ENCODE results near the gene NOTCH1.

The NOTCH1 gene

DNA sequence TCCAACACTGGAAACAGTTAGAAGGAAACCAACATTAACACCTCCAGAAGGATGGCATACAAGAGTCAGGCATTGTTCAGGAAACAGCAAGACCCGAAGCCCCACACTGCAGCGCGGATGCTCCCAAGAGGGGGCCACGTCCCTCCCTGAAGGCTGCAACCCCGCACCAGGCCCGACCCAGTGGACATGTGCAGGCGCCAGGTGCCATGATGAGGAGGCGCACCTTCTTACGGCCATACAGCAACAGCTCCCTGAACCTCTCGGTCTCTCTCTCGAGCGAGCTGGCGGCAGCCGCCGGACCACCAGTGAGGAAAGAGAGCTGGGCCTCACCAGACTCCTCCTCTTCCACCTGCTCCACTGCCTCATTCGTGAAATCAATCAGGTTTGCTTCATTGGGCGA is 83.2 kb downstream of the NOTCH1 start:
- no peak for DNase-seq

- DNase-seq: no peak
These were observed 85.0 kb downstream of the NOTCH1 start for GRCh38 chr9:136460772-136461325.

DNA sequence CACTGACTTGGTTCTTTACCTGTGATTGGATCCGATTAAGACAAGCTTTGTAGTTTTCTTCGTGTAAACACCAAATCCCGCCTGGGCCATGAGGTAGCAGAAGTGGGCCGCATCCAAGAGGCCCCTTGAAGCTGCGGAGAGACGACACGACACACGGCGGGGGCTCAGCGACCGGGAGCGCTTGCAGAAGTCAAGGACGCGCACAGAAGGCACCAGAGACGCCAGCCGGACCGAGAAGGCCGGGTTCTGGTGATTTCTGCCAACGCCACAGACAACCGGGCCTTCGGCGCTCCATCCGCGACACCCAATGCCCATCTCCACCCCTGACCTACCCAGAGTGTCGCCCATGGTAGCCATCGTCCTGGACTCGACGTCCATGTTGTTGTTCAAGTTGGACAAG is 86.4 kb downstream of the NOTCH1 start:
- DNase-seq: no peak

DNA sequence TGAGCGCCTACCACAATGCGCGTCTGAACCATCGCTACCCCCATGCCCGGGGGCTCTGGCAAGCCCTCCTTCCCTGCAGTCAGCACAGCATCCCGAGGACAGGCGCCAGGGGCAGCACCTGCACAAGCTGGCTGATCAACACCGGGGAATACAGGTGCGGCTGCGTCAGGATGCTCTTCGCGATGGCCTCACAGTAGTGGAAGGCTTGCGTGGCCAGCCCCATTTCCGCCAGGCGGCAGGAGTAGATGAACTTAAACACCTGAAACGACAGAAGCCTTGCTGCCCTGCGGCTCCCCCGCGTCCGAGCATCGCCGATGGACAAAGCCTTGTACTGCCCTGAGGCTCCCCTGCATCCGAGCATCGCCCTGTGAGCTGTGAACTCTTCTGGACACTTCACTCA is 88.5 kb downstream of the NOTCH1 start:
- DNase-seq: no peak

GRCh38 chr9:136456258-136456657 is 89.6 kb downstream of the NOTCH1 start:
- no peak for DNase-seq

DNA sequence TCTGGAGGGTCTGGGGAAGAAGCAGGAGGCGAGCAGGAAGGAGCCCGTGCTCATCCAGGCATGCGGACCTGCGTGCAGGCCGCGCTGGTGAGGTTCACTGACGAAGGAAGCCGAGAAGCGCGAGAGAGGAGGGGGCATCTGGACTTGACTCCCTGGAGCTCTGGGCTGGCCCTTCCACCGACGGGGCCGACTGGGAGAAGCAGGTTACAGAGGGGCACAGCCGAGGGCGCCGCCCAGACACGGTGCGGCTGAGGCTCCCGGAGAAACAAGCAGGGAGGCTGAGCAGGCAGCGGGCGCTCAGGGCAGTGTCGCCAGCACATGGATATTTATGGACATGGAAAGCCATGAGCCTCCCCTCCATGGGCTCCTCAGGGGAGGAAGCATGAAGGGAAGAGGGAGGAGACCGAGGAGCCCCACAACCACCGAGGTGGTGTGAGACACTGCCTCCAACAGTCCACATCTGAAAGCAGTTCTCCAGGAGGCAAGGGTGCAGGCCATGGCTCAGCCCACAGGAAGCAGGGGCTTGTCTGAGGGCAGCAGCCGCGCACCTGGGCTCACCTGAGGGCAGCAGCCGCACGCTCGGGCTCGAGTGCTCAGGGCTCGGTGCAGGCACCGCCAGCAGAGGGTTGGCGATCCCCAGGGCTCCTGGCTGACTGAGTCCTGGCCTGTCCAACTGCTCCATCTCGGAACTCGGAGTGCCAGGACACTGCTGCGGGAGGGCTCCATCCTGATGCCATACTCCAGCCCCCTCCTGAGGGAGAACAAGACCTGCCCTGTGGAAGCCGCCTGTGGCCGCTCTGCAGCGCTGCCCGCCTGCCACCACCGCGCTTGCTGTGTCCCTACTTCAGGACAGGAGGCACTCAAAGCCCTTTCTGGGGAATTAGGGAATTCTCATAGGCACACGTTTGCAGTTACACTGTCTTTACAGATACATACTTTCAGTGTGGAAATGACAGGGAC is 90.5 kb downstream of the NOTCH1 start:
- DNase-seq: no peak

DNA sequence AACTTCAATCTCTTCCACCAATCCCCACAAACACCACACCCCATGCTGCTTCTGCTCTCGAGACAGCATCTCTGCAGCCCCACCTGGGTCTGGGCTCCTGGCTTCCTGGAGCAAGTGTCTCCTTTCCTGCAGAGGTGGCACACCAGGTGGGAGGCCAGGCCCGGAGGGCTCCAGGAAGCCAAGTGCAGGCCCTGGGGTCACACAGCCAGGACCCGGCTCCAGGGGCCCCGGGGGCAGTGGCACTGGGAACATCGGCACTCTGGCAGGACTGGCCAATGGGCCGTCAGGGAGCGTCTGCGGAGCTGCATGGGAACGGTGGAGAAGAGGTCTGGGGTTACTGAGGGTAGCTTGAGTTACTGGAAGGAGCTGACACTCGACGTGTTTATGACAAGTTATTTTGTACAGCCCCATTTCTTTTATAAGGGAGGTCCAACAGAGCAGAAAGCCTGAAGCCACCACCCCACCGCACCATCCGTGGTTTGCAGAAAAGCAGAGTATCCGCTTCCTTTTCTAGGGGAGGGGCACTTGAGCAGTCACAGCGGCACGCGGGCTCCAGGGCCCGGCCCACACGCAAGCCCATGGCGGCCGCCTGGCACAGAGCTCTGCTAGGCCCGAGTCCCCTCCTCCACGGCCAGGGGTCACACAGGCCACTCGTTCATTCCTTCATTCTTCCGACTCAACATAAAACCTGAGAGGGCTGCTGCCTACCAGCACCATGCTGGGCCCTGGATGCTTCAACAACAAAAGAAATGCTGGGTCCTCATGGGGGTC is 91.6 kb downstream of the NOTCH1 start:
- no peak for DNase-seq

DNA sequence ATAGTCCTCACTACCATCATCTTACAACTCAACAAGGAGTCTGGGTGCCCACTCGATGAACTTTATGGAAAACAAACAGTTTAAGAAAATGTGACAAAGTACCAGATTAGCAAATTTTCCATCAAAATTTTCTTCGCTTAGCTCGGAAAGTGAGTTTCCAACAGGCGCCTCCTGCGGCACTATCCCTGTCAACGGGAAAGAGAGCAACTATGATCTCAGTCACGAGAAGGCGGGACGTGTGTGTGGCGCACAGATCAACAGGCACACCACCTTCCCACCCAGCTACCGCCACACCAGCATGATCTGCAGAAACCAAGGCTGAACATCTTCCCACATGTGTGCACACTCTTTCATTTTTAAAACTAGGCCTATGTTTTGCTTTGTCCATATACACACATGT is 92.5 kb downstream of the NOTCH1 start:
- DNase-seq: no peak

- DNase-seq: no peak
These were observed 94.5 kb downstream of the NOTCH1 start for GRCh38 chr9:136451221-136451877.

DNA sequence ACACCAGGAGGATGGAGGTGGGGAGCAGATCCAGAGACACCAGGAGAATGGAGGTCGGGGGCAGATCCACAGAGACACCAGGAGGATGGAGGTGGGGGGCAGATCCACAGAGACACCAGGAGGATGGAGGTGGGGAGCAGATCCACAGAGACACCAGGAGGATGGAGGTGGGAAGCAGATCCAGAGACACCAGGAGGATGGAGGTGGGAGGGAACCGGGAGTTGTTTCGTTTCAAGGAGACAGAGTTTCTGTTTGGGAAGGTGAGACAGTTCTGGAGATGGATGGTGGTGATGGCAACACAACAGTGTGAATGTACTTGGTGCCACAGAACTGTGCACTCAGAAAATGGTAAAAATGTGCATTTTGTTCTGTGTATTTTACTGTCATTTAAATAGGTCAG is 97.2 kb downstream of the NOTCH1 start:
- no peak for DNase-seq

DNA sequence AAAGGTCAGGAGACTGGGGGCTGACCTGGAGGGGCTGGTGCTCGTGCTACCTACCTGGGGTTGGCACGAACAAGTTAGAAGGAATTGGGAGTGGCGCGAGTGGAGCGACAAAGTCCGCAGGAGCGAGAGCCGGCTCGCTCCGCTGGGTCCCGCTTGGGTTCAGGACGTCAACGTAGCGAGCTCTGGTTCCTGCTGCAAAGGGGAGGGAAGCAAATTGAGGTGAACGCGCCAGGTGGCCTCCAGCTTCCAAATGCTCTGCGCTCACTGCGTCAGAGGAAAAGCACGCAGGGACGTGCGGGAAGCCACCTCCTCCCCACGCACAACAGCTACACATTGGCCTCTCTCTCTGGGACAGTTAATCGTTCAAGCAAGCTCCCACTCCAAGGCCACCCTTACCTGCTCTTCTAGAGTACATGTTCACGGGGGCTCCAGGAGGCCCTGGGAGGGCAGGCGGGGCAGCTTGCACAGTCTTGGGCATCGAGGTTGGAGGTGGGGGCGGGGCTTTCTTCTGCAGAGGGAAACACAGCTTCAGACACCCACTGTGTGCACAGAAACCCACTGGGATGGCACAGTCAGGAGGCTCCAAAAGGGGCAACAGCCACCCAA is 98.6 kb downstream of the NOTCH1 start:
- DNase-seq: no peak

DNA sequence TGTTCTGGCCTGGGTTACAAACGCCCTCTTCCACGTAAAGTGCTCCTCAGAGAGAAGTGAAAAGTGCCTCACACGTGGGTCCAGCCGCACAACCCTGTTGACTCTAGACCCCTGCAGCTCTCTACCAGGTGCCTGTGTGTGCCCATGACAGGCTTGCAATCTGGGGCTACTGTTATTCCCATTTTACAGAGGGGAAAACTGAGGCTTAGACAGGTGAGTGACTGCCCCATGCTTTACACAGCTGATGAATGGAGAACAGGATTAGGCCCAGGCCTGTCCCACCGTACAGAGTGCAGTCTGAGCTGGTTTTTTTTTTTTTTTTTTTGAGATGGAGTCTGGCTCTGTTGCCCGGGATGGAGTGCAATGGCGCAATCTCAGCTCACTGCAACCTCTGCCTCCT is 100.0 kb downstream of the NOTCH1 start:
- DNase-seq: no peak
